NCI-H1436 (cell line): ENCODE results near the gene KIFC3.
"Not testable (repeated sequence)": the region's sequence is repeated elsewhere in the genome, so short reads cannot be mapped to it uniquely, and the experiment has no call there.

ENCODE experiments used
- DNase-seq: peaks from one replicate; lab custom pipeline; 2025; lab: John Stamatoyannopoulos, UW

KIFC3 gene

DNA sequence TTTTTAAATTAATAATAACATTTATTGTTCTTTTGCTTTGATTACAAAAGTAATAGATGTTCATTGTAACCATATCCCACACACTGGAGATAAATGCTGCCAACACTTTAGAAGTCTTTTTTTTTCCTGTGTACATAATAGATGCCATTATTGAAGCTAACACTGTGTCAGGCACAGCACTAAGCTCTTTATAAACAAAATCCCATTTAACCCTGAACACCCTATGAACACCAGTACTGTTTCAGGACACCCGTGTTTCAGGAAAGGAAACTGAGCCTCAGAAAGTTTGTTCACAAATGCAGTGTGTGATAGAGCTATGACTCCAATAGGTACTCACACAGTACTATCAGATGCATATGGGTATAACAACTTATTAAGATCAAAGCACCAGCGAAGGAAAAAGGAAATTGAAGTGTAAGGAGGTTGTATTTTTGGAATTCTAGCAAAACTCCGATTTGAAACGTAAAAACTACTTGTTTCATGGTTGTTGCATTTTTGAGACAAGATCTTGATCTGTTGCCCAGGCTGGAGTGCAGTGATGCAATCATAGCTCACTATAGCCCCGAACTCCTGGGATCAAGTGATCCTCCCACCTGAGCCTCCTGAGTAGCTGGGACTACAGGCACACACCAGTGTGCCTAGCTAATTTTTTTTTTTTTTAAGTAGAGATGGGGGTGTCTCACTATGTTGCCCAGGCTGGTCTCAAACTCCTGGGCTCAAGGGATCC lies 2.0 kb upstream of the KIFC3 start:
- DNase-seq = no peak

DNA sequence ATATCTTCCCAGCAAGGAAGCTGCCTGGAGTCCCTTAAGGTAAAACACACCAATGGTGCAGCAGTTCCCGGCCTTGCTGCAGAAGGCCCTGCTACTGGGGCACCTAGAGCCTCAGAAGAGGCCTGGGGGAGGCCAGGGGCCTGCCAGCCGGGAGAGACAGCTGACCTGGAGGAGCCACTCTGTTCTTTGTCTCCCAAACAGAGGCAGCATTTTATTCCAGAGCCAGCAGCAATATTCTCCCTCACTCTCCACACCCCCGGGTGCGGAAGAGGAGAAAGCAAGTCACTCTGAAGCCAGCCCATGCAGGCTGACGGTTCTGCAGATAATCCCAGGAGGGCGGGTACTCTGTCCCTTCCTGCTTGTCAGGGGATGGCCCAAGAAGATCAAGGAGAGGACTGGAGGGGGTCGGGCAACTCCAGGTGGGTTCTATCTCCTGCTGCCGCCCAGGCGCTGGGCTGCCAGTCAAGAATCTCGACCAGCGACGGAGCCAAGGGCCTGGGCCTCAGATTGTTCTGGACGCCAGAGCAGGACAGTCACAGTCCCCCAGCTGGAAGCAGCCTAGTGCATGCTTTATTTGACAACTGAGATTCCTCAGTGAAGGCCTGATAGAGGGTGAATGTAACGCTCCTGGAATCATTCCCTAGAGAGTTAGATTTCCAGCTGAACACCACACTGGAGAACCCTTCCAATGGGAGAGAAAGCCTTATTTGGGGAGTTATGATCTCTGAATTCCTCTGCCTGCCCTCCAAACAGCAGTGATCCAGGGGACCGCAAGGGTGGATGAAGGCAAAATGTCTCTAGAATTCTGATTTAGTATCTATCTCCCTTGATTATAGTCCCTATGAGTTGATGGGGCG lies 1.1 kb upstream of the KIFC3 start:
- DNase-seq = no peak

- peak; percentile 57 for DNase-seq
These were observed 416 bp downstream of the KIFC3 start for GRCh38 chr16:57801809-57802340.

DNA sequence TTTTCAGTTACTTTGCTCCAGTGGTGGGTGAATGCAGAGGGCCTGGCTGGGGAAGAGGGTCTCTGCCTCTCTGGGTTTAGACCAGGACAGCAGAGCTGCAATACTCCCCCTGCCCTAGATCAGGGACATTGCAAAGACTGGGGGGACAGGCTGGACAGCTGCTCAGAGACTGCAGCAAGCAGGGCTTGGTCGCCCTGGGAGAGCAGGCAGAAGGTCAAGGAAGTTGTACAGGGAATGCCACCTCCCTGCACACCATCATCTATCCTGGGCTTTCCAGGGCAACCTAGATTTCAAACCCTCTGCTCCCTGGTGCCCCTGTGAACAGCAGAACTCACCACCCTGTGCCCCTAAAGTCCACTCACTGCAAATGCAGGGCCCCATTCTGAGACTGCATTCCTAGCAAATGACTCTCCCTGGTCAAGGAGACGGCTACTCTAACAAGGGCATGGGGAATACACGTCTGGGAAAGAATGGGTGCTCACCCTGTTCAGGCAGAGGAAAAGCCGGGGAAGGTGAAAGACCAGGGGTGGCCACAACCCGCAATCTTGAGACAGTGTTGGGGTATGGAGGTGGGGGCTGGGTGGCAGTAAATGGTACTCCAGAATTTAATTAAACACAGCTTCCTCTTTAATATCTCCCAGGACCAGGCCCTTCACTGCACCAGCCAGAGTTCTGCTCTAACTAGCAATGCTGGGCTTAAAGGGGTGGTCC lies 1.0 kb downstream of the KIFC3 start:
- DNase-seq = no peak

GRCh38 chr16:57800200-57801097 lies 1.8 kb downstream of the KIFC3 start:
- DNase-seq = no peak

- DNase-seq = no peak
These were observed 2.6 kb downstream of the KIFC3 start for GRCh38 chr16:57799600-57800199.

GRCh38 chr16:57798953-57799599 lies 3.2 kb downstream of the KIFC3 start:
- DNase-seq = no peak

- DNase-seq = no peak
These were observed 4.0 kb downstream of the KIFC3 start for GRCh38 chr16:57798267-57798810.

GRCh38 chr16:57797526-57798266 lies 4.6 kb downstream of the KIFC3 start:
- DNase-seq = no peak

GRCh38 chr16:57797216-57797525 lies 5.1 kb downstream of the KIFC3 start:
- no peak for DNase-seq

GRCh38 chr16:57796014-57796413 lies 6.3 kb downstream of the KIFC3 start:
- DNase-seq = not testable (repeated sequence)

DNA sequence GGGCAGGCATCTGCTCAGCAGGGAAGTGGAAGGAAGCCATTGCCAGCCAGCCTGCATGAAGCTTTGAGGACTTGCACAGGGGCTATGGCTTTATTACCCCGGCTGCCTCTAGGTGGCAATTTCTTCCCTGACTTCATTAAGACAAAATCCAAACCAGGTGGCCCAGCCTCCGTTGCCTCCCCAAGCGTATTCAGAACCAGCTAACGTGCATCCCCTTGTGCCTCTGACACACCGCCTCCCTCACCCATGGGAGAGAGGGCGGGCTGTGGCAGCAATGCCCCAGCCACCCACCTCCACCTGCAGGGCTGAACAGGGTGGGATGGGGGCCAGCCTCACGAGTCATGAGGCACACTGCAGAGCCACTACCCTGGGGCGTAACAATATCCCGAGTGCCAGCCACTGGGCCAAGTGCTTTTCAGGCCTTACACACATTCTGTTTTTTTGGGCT lies 6.8 kb downstream of the KIFC3 start:
- DNase-seq = peak; percentile 64

DNA sequence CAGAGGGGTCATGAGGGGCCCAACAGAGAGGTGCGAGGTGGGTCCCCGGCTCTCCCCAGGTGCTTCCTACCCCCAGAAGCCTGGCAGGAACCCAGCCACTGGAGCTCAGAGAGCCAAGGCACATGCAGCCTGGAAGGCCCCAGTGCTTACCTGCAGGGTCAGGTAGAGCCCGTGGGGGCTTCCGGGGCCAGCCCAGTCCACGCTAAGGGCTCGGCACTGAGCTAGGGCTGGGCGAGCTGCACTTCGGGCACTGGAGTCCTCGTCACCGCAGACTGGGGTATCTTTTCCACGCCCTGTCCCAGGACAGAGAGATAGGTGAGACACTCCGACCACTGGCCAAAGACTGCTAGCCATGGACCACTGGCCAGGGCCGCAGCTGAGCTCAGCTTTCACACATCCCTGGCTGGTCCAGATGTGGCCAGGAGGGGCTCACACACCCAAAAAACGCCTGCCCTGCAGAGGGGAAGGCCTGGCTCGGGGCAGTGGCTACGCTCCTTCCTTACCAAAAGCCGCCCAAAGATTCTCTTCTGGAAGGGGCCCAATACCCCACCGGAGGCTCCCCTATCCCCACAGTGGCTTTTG lies 7.4 kb downstream of the KIFC3 start:
- no peak for DNase-seq

GRCh38 chr16:57791893-57792461 lies 10.3 kb downstream of the KIFC3 start:
- DNase-seq = no peak

DNA sequence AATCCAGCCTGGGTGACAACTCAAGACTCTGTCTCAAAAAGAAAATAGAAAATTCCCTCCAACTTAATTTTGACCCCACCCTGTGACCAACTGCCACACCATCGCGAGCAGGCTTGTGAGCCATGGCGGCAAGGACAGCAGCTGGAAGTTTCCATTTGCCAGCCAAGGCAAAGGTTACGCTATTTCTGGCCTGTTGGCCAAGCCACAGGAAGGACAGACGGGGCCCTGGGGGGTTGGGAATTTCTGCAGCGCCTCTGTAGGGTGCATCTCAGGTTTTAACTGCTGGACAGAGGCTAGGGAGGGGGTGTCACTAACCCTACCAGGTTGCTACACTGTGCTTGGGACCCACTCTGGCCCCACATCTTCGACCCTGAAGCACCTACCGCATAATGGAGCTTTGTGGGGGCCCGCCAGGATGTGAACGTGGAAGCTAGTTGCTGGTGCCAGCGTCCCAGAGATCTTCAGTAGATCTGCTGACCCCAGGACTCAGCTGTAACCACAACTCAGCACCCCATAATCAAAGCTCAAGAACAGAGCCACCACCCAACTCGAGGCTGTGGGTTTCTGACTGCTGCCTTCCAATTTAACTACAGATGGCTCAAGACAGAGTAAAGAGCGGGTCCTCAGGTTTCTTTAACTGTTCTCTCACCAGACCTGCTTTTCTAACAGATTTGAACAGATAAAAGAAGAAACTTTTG lies 10.9 kb downstream of the KIFC3 start:
- DNase-seq = no peak

GRCh38 chr16:57788951-57789350 lies 13.3 kb downstream of the KIFC3 start:
- DNase-seq = no peak

- DNase-seq = no peak
These were observed 13.9 kb downstream of the KIFC3 start for GRCh38 chr16:57788252-57788841.

GRCh38 chr16:57787519-57787905 lies 14.8 kb downstream of the KIFC3 start:
- no peak for DNase-seq
